Osteoblast (primary cell): ENCODE results near the gene LRRC56. TPM values are rescaled to one million over a fixed set of nuclear protein-coding genes. Genes with fewer than 3 reads are reported as not detected.

Experiments
- DNase-seq: peaks from one replicate; pipeline ENCODE4 v3.0.0; 2011; ENCODE audit warnings: low spot score, mixed read lengths; ENCODE audit not compliant: insufficient read length; ENCODE audit errors: missing footprints
- H2AFZ ChIP-seq: 2 replicates; pipeline ENCODE4 v1.6.0; 2011; ENCODE audit warnings: mild to moderate bottlenecking, low read length
- H3K27ac ChIP-seq: 2 replicates; pipeline ENCODE4 v1.5.1; 2011; ENCODE audit warnings: mild to moderate bottlenecking, low read depth, low read length, moderate library complexity
- H3K27me3 ChIP-seq: 2 replicates; pipeline ENCODE4 v1.6.0; 2012; ENCODE audit warnings: mild to moderate bottlenecking, control low read depth, inconsistent platforms, low read length, moderate library complexity; ENCODE audit not compliant: insufficient read depth
- H3K36me3 ChIP-seq: 2 replicates; pipeline ENCODE4 v1.5.1; 2011; ENCODE audit warnings: mild to moderate bottlenecking, low read length, control low read depth, moderate library complexity; ENCODE audit not compliant: insufficient read depth
- H3K4me1 ChIP-seq: 2 replicates; pipeline ENCODE4 v1.5.1; 2011; ENCODE audit warnings: mild to moderate bottlenecking, low read length, control low read depth, moderate library complexity; ENCODE audit not compliant: insufficient read depth
- H3K4me2 ChIP-seq: 2 replicates; pipeline ENCODE4 v1.6.0; 2011; ENCODE audit warnings: mild to moderate bottlenecking, low read length; ENCODE audit not compliant: insufficient read depth
- H3K4me3 ChIP-seq: fragments of 200-600 bp; sonication (generic); 3 replicates; pipeline ENCODE4 v1.5.1; 2012; ENCODE audit warnings: mild to moderate bottlenecking, low read length, inconsistent platforms; ENCODE audit not compliant: insufficient read depth
- H3K79me2 ChIP-seq: 2 replicates; pipeline ENCODE4 v1.6.0; 2012; ENCODE audit warnings: mild to moderate bottlenecking, low read length, control low read depth, inconsistent platforms; ENCODE audit not compliant: insufficient read depth
- H3K9me3 ChIP-seq: 2 replicates; pipeline ENCODE4 v1.5.1; 2011; ENCODE audit warnings: low read depth, low read length, control low read depth
- H4K20me1 ChIP-seq: 2 replicates; pipeline ENCODE4 v1.6.0; 2012; ENCODE audit warnings: mild to moderate bottlenecking, low read length, control low read depth; ENCODE audit not compliant: insufficient read depth
- CTCF ChIP-seq: IDR thresholded peaks from 2 replicates; pipeline ENCODE4 v1.5.1; 2011; ENCODE audit warnings: mild to moderate bottlenecking, low read depth, low read length, moderate library complexity; ENCODE audit errors: extremely low read depth
- total RNA-seq: library from RNA; depleted of rRNA; stranded (reverse); fragments of >200 nt; gene quantifications from 2 replicates; pipeline ENCODE4 v1.2.3, GENCODE V29; 2012

Gene LRRC56
- total RNA-seq, 1 donor, result 1.1 TPM

- Histone ChIP-seq H3K27me3 (no peaks in the 10 kb centered on the region), H2AFZ (no peak overlapping the region), H3K36me3 (peaks cover 76% of the 10 kb centered on the region), H3K79me2 (peaks cover 55% of the 10 kb centered on the region), H4K20me1 (peaks cover 27% of the 10 kb centered on the region), H3K4me3 (no peak overlapping the region), H3K9me3 (no peaks in the 10 kb centered on the region), H3K4me2 (no peak overlapping the region), H3K4me1 (no peaks in the 10 kb centered on the region), H3K27ac (no peak overlapping the region)
- DNase-seq, result no peak
- no peak for TF ChIP-seq CTCF
These were observed 58.1 kb downstream of the LRRC56 start for GRCh38 chr11:595400-595799.

- Histone ChIP-seq H3K36me3 (peaks cover 73% of the 10 kb centered on the region), H3K79me2 (peaks cover 50% of the 10 kb centered on the region), H4K20me1 (peaks cover 27% of the 10 kb centered on the region), H3K9me3 (no peaks in the 10 kb centered on the region), H3K4me2 (no peak overlapping the region), H3K27ac (no peak overlapping the region), H3K4me3 (no peak overlapping the region), H2AFZ (no peak overlapping the region), H3K4me1 (no peaks in the 10 kb centered on the region), H3K27me3 (no peaks in the 10 kb centered on the region)
- no peak for TF ChIP-seq CTCF
- DNase-seq, result no peak
These were observed 59.0 kb downstream of the LRRC56 start for GRCh38 chr11:596374-596773.

- no peaks in the 10 kb centered on the region for H3K4me1 ChIP-seq
- no peak overlapping the region for H3K4me3 ChIP-seq
- H4K20me1 ChIP-seq, result peaks cover 27% of the 10 kb centered on the region
- H3K36me3 ChIP-seq, result peaks cover 76% of the 10 kb centered on the region
- peaks cover 49% of the 10 kb centered on the region for H3K79me2 ChIP-seq
- no peak overlapping the region for H2AFZ ChIP-seq
- no peak for DNase-seq
- no peak for TF ChIP-seq CTCF
- H3K27me3 ChIP-seq, result no peaks in the 10 kb centered on the region
- no peak overlapping the region for H3K4me2 ChIP-seq
- H3K9me3 ChIP-seq, result no peaks in the 10 kb centered on the region
- no peak overlapping the region for H3K27ac ChIP-seq
These were observed 59.9 kb downstream of the LRRC56 start for GRCh38 chr11:597166-597725.

GRCh38 chr11:598005-598680, 60.8 kb downstream of the LRRC56 start:
- Histone ChIP-seq H3K79me2 (peaks cover 44% of the 10 kb centered on the region), H3K27me3 (no peaks in the 10 kb centered on the region), H3K36me3 (peaks cover 75% of the 10 kb centered on the region), H4K20me1 (peaks cover 24% of the 10 kb centered on the region), H3K27ac (no peak overlapping the region), H3K4me3 (no peak overlapping the region), H3K4me2 (no peak overlapping the region), H3K4me1 (no peaks in the 10 kb centered on the region), H3K9me3 (no peaks in the 10 kb centered on the region), H2AFZ (no peak overlapping the region)
- DNase-seq, result no peak
- no peak for TF ChIP-seq CTCF
